Suprapubic skin (tissue), 4 donors: Measurements from ENCODE around the gene PHRF1. TPM values are rescaled to one million over a fixed set of nuclear protein-coding genes. Genes with fewer than 3 reads are reported as not detected.
A peak's percentile ranks its signal among the peaks of the same experiment; 100 is the strongest.

ENCODE experiments used
- DNase-seq, 2 donors: peaks; one replicate each; pipeline ENCODE4 v3.0.0-alpha.2; 2019; ENCODE audit warnings: low spot score in 2 of 2
- H3K27ac ChIP-seq: fragments of 200-600 bp; sonication (generic); one replicate; pipeline ENCODE4 v1.5.1; 2019
- H3K27me3 ChIP-seq: fragments of 200-600 bp; sonication (generic); one replicate; pipeline ENCODE4 v1.5.1; 2019
- H3K36me3 ChIP-seq: fragments of 200-600 bp; sonication (generic); one replicate; pipeline ENCODE4 v1.5.1; 2019
- H3K4me1 ChIP-seq: fragments of 200-600 bp; sonication (generic); one replicate; pipeline ENCODE4 v1.5.1; 2019
- H3K4me3 ChIP-seq: fragments of 200-600 bp; sonication (generic); one replicate; pipeline ENCODE4 v1.5.1; 2019; ENCODE audit warnings: mild to moderate bottlenecking
- H3K9me3 ChIP-seq: fragments of 200-600 bp; sonication (generic); one replicate; pipeline ENCODE4 v1.5.1; 2019
- CTCF ChIP-seq, 2 donors: fragments of 200-600 bp in 1 of 2; fragments of 450-650 bp in 1 of 2; sonication (generic) in 1 of 2; IDR thresholded peaks; one replicate each; pipeline ENCODE4 v1.5.1; 2016 to 2019; ENCODE audit warnings: antibody characterized with exemption in 2 of 2, mild to moderate bottlenecking in 1 of 2, moderate library complexity in 1 of 2
- EP300 ChIP-seq: sonication (generic); formaldehyde crosslinking; IDR thresholded peaks from one replicate; pipeline ENCODE4 v1.6.1; 2017; ENCODE audit warnings: antibody characterized with exemption
- POLR2A ChIP-seq, 2 donors: fragments of 450-650 bp; IDR thresholded peaks; one replicate each; pipeline ENCODE4 v1.6.1; 2017; ENCODE audit warnings: antibody characterized with exemption in 2 of 2, mild to moderate bottlenecking in 2 of 2, moderate library complexity in 2 of 2
- POLR2AphosphoS5 ChIP-seq, 3 donors: sonication (generic); formaldehyde crosslinking; IDR thresholded peaks; one replicate each; pipeline ENCODE4 v1.6.1; 2017; ENCODE audit warnings: antibody characterized with exemption in 3 of 3
- WGBS: methylation state at CpG from one replicate; pipeline ENCODE4 v1.1.5; 2018; 5-methylcytosine and 5-hydroxymethylcytosine counted together
- total RNA-seq, 4 donors: library from RNA; depleted of rRNA; stranded (reverse); fragments of >200 nt; gene quantifications; one replicate each; pipeline ENCODE4 v1.1.0, GENCODE V29; 2016

PHRF1 gene
- 10 to 100 TPM; 27.9 to 55.6 (median 42.0) TPM for total RNA-seq

GRCh38 chr11:575996-576768 lies at the start of gene PHRF1:
Gene PHRF1, plus strand, starts transcription at chr11:576470. Its CDS starts 5,043 bp downstream, at chr11:581513.
- Histone ChIP-seq H3K9me3 (no peaks in the 10 kb centered on the region), H3K4me3 (peak within 1 kb of the TSS; percentile 95), H3K36me3 (no peaks in the 10 kb centered on the region), H3K27ac (peak within 1 kb of the TSS; percentile 97), H3K4me1 (peaks cover 61% of the 10 kb centered on the region), H3K27me3 (no peaks in the 10 kb centered on the region)
- no CpG with 5 or more reads among the region's 99 CpGs for WGBS
- TF ChIP-seq EP300 = no peak
- peak in 2 of 3 donors; percentile 83 to 93 for TF ChIP-seq POLR2AphosphoS5 (IDR thresholded peaks at IDR 0.05)
- TF ChIP-seq POLR2A (IDR thresholded peaks at IDR 0.05) = peak; percentile 48 to 69
- no peak for TF ChIP-seq CTCF (IDR thresholded peaks at IDR 0.05)
- DNase-seq = peak; percentile 98 to 99

- no peak overlapping the region for H3K4me3 ChIP-seq
- no peaks in the 10 kb centered on the region for H3K9me3 ChIP-seq
- H3K27me3 ChIP-seq = no peaks in the 10 kb centered on the region
- WGBS = 89% methylated on average over 16 of the region's 30 CpGs
- TF ChIP-seq POLR2A (IDR thresholded peaks at IDR 0.05) (no peak), CTCF (IDR thresholded peaks at IDR 0.05) (no peak)
- H3K4me1 ChIP-seq = peaks cover 12% of the 10 kb centered on the region
- H3K27ac ChIP-seq = no peak overlapping the region
- peaks cover 27% of the 10 kb centered on the region for H3K36me3 ChIP-seq
- DNase-seq = no peak
These were observed 48.0 kb upstream of the PHRF1 start for GRCh38 chr11:528166-528814.

GRCh38 chr11:528815-529727 lies 47.2 kb upstream of the PHRF1 start:
- Histone ChIP-seq H3K4me3 (no peak overlapping the region), H3K27me3 (no peaks in the 10 kb centered on the region), H3K36me3 (peaks cover 31% of the 10 kb centered on the region), H3K27ac (no peak overlapping the region), H3K4me1 (peaks cover 20% of the 10 kb centered on the region), H3K9me3 (no peaks in the 10 kb centered on the region)
- 92% methylated on average over 2 of the region's 29 CpGs for WGBS
- no peak for DNase-seq
- TF ChIP-seq POLR2AphosphoS5 (IDR thresholded peaks at IDR 0.05) (no peak), EP300 (no peak), CTCF (IDR thresholded peaks at IDR 0.05) (no peak), POLR2A (IDR thresholded peaks at IDR 0.05) (no peak)

- no peaks in the 10 kb centered on the region for H3K27me3 ChIP-seq
- no peak overlapping the region for H3K27ac ChIP-seq
- H3K9me3 ChIP-seq = no peaks in the 10 kb centered on the region
- WGBS = 73% methylated on average over 8 of the region's 18 CpGs
- H3K4me3 ChIP-seq = no peak overlapping the region
- H3K36me3 ChIP-seq = peaks cover 31% of the 10 kb centered on the region
- DNase-seq = peak in 1 of 2 donors; percentile 75
- peaks cover 28% of the 10 kb centered on the region for H3K4me1 ChIP-seq
- no peak for TF ChIP-seq POLR2AphosphoS5 (IDR thresholded peaks at IDR 0.05)
- TF ChIP-seq CTCF (IDR thresholded peaks at IDR 0.05) = no peak
- TF ChIP-seq EP300 = no peak
- TF ChIP-seq POLR2A (IDR thresholded peaks at IDR 0.05) = no peak
These were observed 46.4 kb upstream of the PHRF1 start for GRCh38 chr11:529728-530411.
